PC-3 (cell line): ENCODE results near the gene AFDN. TPM values are rescaled to one million over a fixed set of nuclear protein-coding genes. Genes with fewer than 3 reads are reported as not detected.

Experiments used
- ATAC-seq: fragments of 200-7000 bp; cut with Tn5 transposase; 2 replicates; pipeline ENCODE4 v1.9.1; 2020; ENCODE audit warnings: mild to moderate bottlenecking, moderate library complexity
- BruUV-seq: library from RNA; stranded (reverse); fragments of 400-500 nt; replicated peaks from 2 replicates; lab custom pipeline; 2021; lab: Mats Ljungman, UMichigan
- CTCF ChIA-PET: fragments of 300-600 bp; sonication (Branson Sonifier 250); formaldehyde crosslinking; loops from one replicate; lab custom pipeline; 2022; ENCODE audit warnings: antibody characterized with exemption; lab: Charles Lee
- POLR2A ChIA-PET: fragments of 300-600 bp; sonication (Branson Sonifier 250); formaldehyde crosslinking; loops from one replicate; lab custom pipeline; 2022; ENCODE audit warnings: antibody characterized with exemption; ENCODE audit not compliant: unreplicated experiment; lab: Charles Lee
- DNase-seq: peaks from one replicate; pipeline ENCODE4 v3.0.0-alpha.2; 2015
- H2AFZ ChIP-seq: fragments of 300-600 bp; sonication (generic); 2 replicates; pipeline ENCODE4 v1.6.0; 2016; ENCODE audit warnings: antibody characterized with exemption, low read length
- H3F3A ChIP-seq: fragments of 300-600 bp; sonication (generic); one replicate; pipeline ENCODE4 v1.6.0; 2017; ENCODE audit warnings: antibody characterized with exemption, low read length, control low read depth, mild to moderate bottlenecking; ENCODE audit not compliant: unreplicated experiment
- H3K27ac ChIP-seq: fragments of 300-600 bp; sonication (generic); 2 replicates; pipeline ENCODE4 v1.5.1; 2016; ENCODE audit warnings: mild to moderate bottlenecking, low read length
- H3K27me3 ChIP-seq: fragments of 300-600 bp; sonication (generic); 2 replicates; pipeline ENCODE4 v1.6.1; 2016; ENCODE audit warnings: low read length, mixed read lengths
- H3K36me3 ChIP-seq: fragments of 300-600 bp; sonication (generic); 2 replicates; pipeline ENCODE4 v1.6.1; 2016; ENCODE audit warnings: low read depth, mixed run types, low read length, mixed read lengths
- H3K4me1 ChIP-seq: fragments of 300-600 bp; sonication (generic); 2 replicates; pipeline ENCODE4 v1.5.1; 2016; ENCODE audit warnings: low read length; ENCODE audit not compliant: insufficient read depth
- H3K4me2 ChIP-seq: fragments of 300-600 bp; sonication (generic); 2 replicates; pipeline ENCODE4 v1.6.0; 2016; ENCODE audit warnings: low read length
- H3K4me3 ChIP-seq: fragments of 300-600 bp; sonication (generic); 2 replicates; pipeline ENCODE4 v1.5.1; 2016; ENCODE audit warnings: mild to moderate bottlenecking, low read length, mixed read lengths
- H3K79me2 ChIP-seq: fragments of 300-600 bp; sonication (generic); 2 replicates; pipeline ENCODE4 v1.6.1; 2017; ENCODE audit warnings: low read length, mixed read lengths
- H3K9ac ChIP-seq: fragments of 300-600 bp; sonication (generic); 2 replicates; pipeline ENCODE4 v1.6.0; 2016; ENCODE audit warnings: mild to moderate bottlenecking, low read length
- H3K9me2 ChIP-seq: fragments of 300-600 bp; sonication (generic); replicated peaks from 2 replicates; pipeline ENCODE4 v1.6.1; 2016; ENCODE audit warnings: mixed run types, low read length, mixed read lengths
- H3K9me3 ChIP-seq: fragments of 300-600 bp; sonication (generic); 2 replicates; pipeline ENCODE4 v1.6.1; 2016; ENCODE audit warnings: low read length, mixed read lengths
- H4K20me1 ChIP-seq: fragments of 300-600 bp; sonication (generic); 2 replicates; pipeline ENCODE4 v1.6.1; 2016; ENCODE audit warnings: low read length, mixed read lengths
- CTCF ChIP-seq: fragments of 300-600 bp; sonication (generic); conservative IDR thresholded peaks from 2 replicates; pipeline ENCODE4 v1.5.1; 2017; ENCODE audit warnings: antibody characterized with exemption, low read depth, mild to moderate bottlenecking, low read length
- EZH2 ChIP-seq: fragments of 300-600 bp; sonication (generic); IDR thresholded peaks from one replicate; pipeline ENCODE4 v1.6.1; 2017; ENCODE audit warnings: antibody characterized with exemption, mild to moderate bottlenecking, low read length; ENCODE audit not compliant: unreplicated experiment
- EZH2phosphoT487 ChIP-seq: fragments of 300-600 bp; sonication (generic); IDR thresholded peaks from 2 replicates; pipeline ENCODE4 v1.6.1; 2018; ENCODE audit warnings: mild to moderate bottlenecking, antibody characterized with exemption, low read length, borderline replicate concordance
- intact Hi-C: fragments of 100-400 bp; cut with micrococcal nuclease; formaldehyde crosslinking; loops from 2 replicates; pipeline ENCODE4 v1.9.0; 2023
- total RNA-seq: library from RNA; depleted of rRNA; stranded (reverse); fragments of >200 nt; gene quantifications from 2 replicates; pipeline ENCODE4 v1.2.3, GENCODE V29; 2014

The AFDN gene
- total RNA-seq, 1 experiment from 2014 or later: 37.1 TPM

DNA sequence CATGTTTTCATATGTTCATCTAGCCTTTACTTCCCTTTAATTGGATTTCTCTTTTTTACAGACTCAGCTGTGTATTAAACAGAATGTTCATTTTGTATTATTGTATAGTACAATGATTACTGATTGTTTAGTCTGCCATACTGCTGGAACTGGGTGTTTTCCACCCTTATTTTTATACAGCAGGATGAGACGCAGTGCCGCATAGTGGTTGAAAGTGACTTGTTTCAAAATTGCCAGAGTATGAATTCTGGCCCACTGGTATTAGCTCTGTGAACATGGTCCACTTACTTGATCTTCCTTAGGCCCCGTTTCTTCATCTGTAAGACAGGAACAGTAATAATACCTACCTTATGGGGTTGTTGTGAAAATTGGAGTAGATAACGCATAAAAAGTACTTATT, 22.1 kb downstream of the AFDN start:
- H3K27ac ChIP-seq: peak overlapping the region; percentile 78; the same call in 1 of the 2 replicates
- intact Hi-C loops: no loop called here

GRCh38 chr6:167849846-167850459, 23.2 kb downstream of the AFDN start:
- peak overlapping the region; percentile 78 for H3K27ac ChIP-seq
- peaks cover 41% of the 10 kb centered on the region for H3K4me1 ChIP-seq
- H3F3A ChIP-seq: peaks cover 5% of the 10 kb centered on the region
- H3K9ac ChIP-seq: peak overlapping the region; percentile 29
- peak overlapping the region; percentile 42; the same call in 1 of the 2 replicates for H3K4me3 ChIP-seq
- peak; percentile 98 for ATAC-seq
- no peak overlapping the region for H2AFZ ChIP-seq
- BruUV-seq: no TSS peak
- H4K20me1 ChIP-seq: no peaks in the 10 kb centered on the region
- H3K9me3 ChIP-seq: no peaks in the 10 kb centered on the region
- H3K36me3 ChIP-seq: peaks cover 6% of the 10 kb centered on the region; the same call in 1 of the 2 replicates
- TF ChIP-seq CTCF (no peak), EZH2phosphoT487 (no peak), EZH2 (no peak)
- H3K4me2 ChIP-seq: peak overlapping the region; percentile 80
- CTCF ChIA-PET: no interaction called here
- peaks cover 96% of the 10 kb centered on the region for H3K79me2 ChIP-seq
- intact Hi-C loops: no loop called here
- DNase-seq: peak; percentile 88
- H3K27me3 ChIP-seq: no peaks in the 10 kb centered on the region
- POLR2A ChIA-PET: no interaction called here
- no peaks in the 10 kb centered on the region for H3K9me2 ChIP-seq

More for the DNA sequence above, 22.1 kb downstream of the AFDN start:
- H3K79me2 ChIP-seq: peaks cover 95% of the 10 kb centered on the region
- no peak overlapping the region for H3K4me2 ChIP-seq
- H3K4me3 ChIP-seq: no peak overlapping the region
- peaks cover 37% of the 10 kb centered on the region for H3K4me1 ChIP-seq
- no peak overlapping the region for H3K9ac ChIP-seq
- DNase-seq (no peak), ATAC-seq (no peak)
- ChIA-PET CTCF (no interaction called here), POLR2A (no interaction called here)
- no peaks in the 10 kb centered on the region for H3K9me3 ChIP-seq
- TF ChIP-seq CTCF (no peak), EZH2 (no peak), EZH2phosphoT487 (no peak)
- H2AFZ ChIP-seq: no peak overlapping the region
- H3K36me3 ChIP-seq: peaks cover 3% of the 10 kb centered on the region; the same call in 1 of the 2 replicates
- no peaks in the 10 kb centered on the region for H3K27me3 ChIP-seq
- no peaks in the 10 kb centered on the region for H3K9me2 ChIP-seq
- H4K20me1 ChIP-seq: no peaks in the 10 kb centered on the region
- peaks cover 5% of the 10 kb centered on the region for H3F3A ChIP-seq
- BruUV-seq: no TSS peak

DNA sequence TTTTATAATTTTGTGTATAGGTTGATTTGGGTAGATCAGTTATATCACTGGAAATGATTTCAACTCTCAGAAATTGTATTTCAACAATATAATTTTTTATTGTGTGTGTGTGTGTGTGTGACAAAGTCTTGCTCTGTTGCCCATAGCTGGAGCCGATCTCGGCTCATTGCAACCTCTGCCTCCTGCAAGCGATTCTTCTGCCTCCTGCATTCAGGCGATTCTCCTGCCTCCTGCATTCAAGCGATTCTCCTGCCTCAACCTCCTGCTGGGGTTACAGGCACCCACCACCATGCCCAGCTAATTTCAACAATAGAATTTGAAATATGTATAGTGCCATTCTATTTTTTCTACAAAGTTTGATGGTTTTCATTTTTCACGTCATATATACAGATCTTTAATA, 24.1 kb downstream of the AFDN start:
- H3K9ac ChIP-seq: peak overlapping the region; percentile 29
- peaks cover 6% of the 10 kb centered on the region; the same call in 1 of the 2 replicates for H3K36me3 ChIP-seq
- no TSS peak for BruUV-seq
- ChIA-PET POLR2A (no interaction called here), CTCF (no interaction called here)
- no peaks in the 10 kb centered on the region for H3K9me2 ChIP-seq
- H4K20me1 ChIP-seq: no peaks in the 10 kb centered on the region
- ATAC-seq (no peak), DNase-seq (no peak)
- no peaks in the 10 kb centered on the region for H3K9me3 ChIP-seq
- H3K4me1 ChIP-seq: peaks cover 48% of the 10 kb centered on the region
- H3K27ac ChIP-seq: peak overlapping the region; percentile 78
- intact Hi-C loops: no loop called here
- H3K79me2 ChIP-seq: peaks cover 92% of the 10 kb centered on the region
- no peak overlapping the region for H2AFZ ChIP-seq
- H3K4me2 ChIP-seq: peak overlapping the region; percentile 80
- peaks cover 5% of the 10 kb centered on the region for H3F3A ChIP-seq
- no peak overlapping the region for H3K4me3 ChIP-seq
- H3K27me3 ChIP-seq: no peaks in the 10 kb centered on the region
- TF ChIP-seq EZH2phosphoT487 (no peak), EZH2 (no peak)
